ENCODE measurements around the gene CYB5B. TPM values are rescaled to one million over a fixed set of nuclear protein-coding genes. Genes with fewer than 3 reads are reported as not detected.

CYB5B gene
- total RNA-seq, 2 donors from 2014 or later, result 12.0 to 54.5 TPM

GRCh38 chr16:69486272-69486671 lies 61.9 kb downstream of the CYB5B start:
- ATAC-seq (ENCODE audit: insufficient number of reproducible peaks, low FRiP score, low read depth), result no peak
- Histone ChIP-seq H3K36me3 (no peaks in the 10 kb centered on the region), H3K4me1 (ENCODE audit: control insufficient read depth in 1 of 2, low read depth in 2 of 2) (peaks cover 7 to 13% of the 10 kb centered on the region in 2 donors)

GRCh38 chr16:69486724-69487123 lies 62.3 kb downstream of the CYB5B start:
- ATAC-seq (ENCODE audit: insufficient number of reproducible peaks, low FRiP score, low read depth) (no peak), DNase-seq (ENCODE audit: low spot score) (no peak)
- Histone ChIP-seq H3K27me3 (replicated peaks; ENCODE audit: insufficient read depth) (no peaks in the 10 kb centered on the region), H3K36me3 (no peaks in the 10 kb centered on the region), H3K4me1 (ENCODE audit: control insufficient read depth in 1 of 2, low read depth in 2 of 2) (peaks cover 6 to 8% of the 10 kb centered on the region in 2 donors), H3K27ac (no peak overlapping the region), H3K9me3 (no peaks in the 10 kb centered on the region), H3K4me3 (no peak overlapping the region)
- no peak for TF ChIP-seq CTCF (IDR thresholded peaks at IDR 0.05)

More at GRCh38 chr16:69486272-69486671, 61.9 kb downstream of the CYB5B start:
- DNase-seq (ENCODE audit: low spot score), result no peak
- Histone ChIP-seq H3K27me3 (replicated peaks; ENCODE audit: insufficient read depth) (no peaks in the 10 kb centered on the region), H3K4me3 (no peak overlapping the region), H3K9me3 (no peaks in the 10 kb centered on the region), H3K27ac (no peak overlapping the region)
- TF ChIP-seq CTCF (IDR thresholded peaks at IDR 0.05), result no peak

- Histone ChIP-seq H3K4me3 (no peak overlapping the region), H3K9me3 (no peaks in the 10 kb centered on the region), H3K36me3 (no peaks in the 10 kb centered on the region), H3K27me3 (replicated peaks; ENCODE audit: insufficient read depth) (no peaks in the 10 kb centered on the region), H3K4me1 (ENCODE audit: control insufficient read depth in 1 of 2, low read depth in 2 of 2) (no peaks in the 10 kb centered on the region), H3K27ac (no peak overlapping the region)
- TF ChIP-seq CTCF (IDR thresholded peaks at IDR 0.05), result no peak
- no peak for ATAC-seq (ENCODE audit: insufficient number of reproducible peaks, low FRiP score, low read depth)
- no peak for DNase-seq (ENCODE audit: low spot score)
Measured at GRCh38 chr16:69490707-69491324, 66.4 kb downstream of the CYB5B start.

GRCh38 chr16:69494991-69495392 lies 70.6 kb downstream of the CYB5B start:
- DNase-seq (ENCODE audit: low spot score) (no peak), ATAC-seq (ENCODE audit: insufficient number of reproducible peaks, low FRiP score, low read depth) (no peak)
- H3K27me3 ChIP-seq (replicated peaks; ENCODE audit: insufficient read depth), result no peaks in the 10 kb centered on the region
- no peak for TF ChIP-seq CTCF (IDR thresholded peaks at IDR 0.05)
- H3K36me3 ChIP-seq, result no peaks in the 10 kb centered on the region
- no peak overlapping the region for H3K27ac ChIP-seq
- no peaks in the 10 kb centered on the region for H3K9me3 ChIP-seq
- H3K4me1 ChIP-seq (ENCODE audit: control insufficient read depth in 1 of 2, low read depth in 2 of 2), result no peaks in the 10 kb centered on the region
- no peak overlapping the region for H3K4me3 ChIP-seq

- Histone ChIP-seq H3K4me1 (ENCODE audit: control insufficient read depth in 1 of 2, low read depth in 2 of 2) (no peaks in the 10 kb centered on the region), H3K27me3 (replicated peaks; ENCODE audit: insufficient read depth) (no peaks in the 10 kb centered on the region), H3K36me3 (no peaks in the 10 kb centered on the region), H3K4me3 (no peak overlapping the region), H3K27ac (no peak overlapping the region), H3K9me3 (no peaks in the 10 kb centered on the region)
- ATAC-seq (ENCODE audit: insufficient number of reproducible peaks, low FRiP score, low read depth), result no peak
- no peak for TF ChIP-seq CTCF (IDR thresholded peaks at IDR 0.05)
- no peak for DNase-seq (ENCODE audit: low spot score)
Measured at GRCh38 chr16:69495821-69496220, 71.4 kb downstream of the CYB5B start.
